HepG2 (cell line): ENCODE measurements around the gene RGL1.

Experiments used
- EP300 ChIP-seq, 3 experiments: sonication (generic) in 1 of 3; formaldehyde crosslinking in 1 of 3; IDR thresholded peaks; 2 replicates each; pipeline versions ENCODE4 v1.5.1 to v1.6.1; 2011 to 2020; ENCODE audit warnings: low read depth in 2 of 3, low read length in 2 of 3, borderline replicate concordance in 1 of 3, improper control_type of control experiment in 1 of 3, mild to moderate bottlenecking in 1 of 3, missing genetic modification reagents in 1 of 3, moderate library complexity in 1 of 3
- HCFC1 ChIP-seq: fragments of 150-350 bp; IDR thresholded peaks from 2 replicates; pipeline ENCODE4 v1.6.1; 2014; ENCODE audit warnings: low read depth, low read length
- KDM5B ChIP-seq: sonication (generic); formaldehyde crosslinking; IDR thresholded peaks from 2 replicates; pipeline ENCODE4 v1.4.0; 2020; ENCODE audit warnings: missing genetic modification reagents, mild to moderate bottlenecking, borderline replicate concordance
- POLR2A ChIP-seq, 2 experiments: IDR thresholded peaks; 2 replicates each; pipeline ENCODE4 v1.6.1; 2011; ENCODE audit warnings: low read depth in 2 of 2, low read length in 2 of 2, mild to moderate bottlenecking in 1 of 2, moderate library complexity in 1 of 2; ENCODE audit not compliant: insufficient read depth in 1 of 2
- SMC3 ChIP-seq: IDR thresholded peaks from 2 replicates; pipeline ENCODE4 v1.6.1; 2011; ENCODE audit warnings: low read length, improper control_type of control experiment
- STAT5B ChIP-seq: sonication (generic); formaldehyde crosslinking; IDR thresholded peaks from 2 replicates; pipeline ENCODE4 v1.4.0; 2020; ENCODE audit warnings: missing genetic modification reagents
- SUZ12 ChIP-seq: fragments of 150-350 bp; IDR thresholded peaks from 2 replicates; pipeline ENCODE4 v1.6.1; 2014; ENCODE audit warnings: low read depth, low read length
- TAF1 ChIP-seq: sonication (generic); formaldehyde crosslinking; IDR thresholded peaks from 2 replicates; pipeline ENCODE4 v1.4.0; 2020; ENCODE audit warnings: missing genetic modification reagents
- TBX3 ChIP-seq: fragments of 450-650 bp; IDR thresholded peaks from 2 replicates; pipeline ENCODE4 v1.6.1; 2017; ENCODE audit warnings: antibody characterized with exemption, mild to moderate bottlenecking, inconsistent platforms, borderline replicate concordance
- ZMYM3 ChIP-seq: sonication (generic); formaldehyde crosslinking; IDR thresholded peaks from 2 replicates; pipeline ENCODE4 v1.5.1; 2020; ENCODE audit warnings: mild to moderate bottlenecking, missing genetic modification reagents
- ZNF317 ChIP-seq: sonication (generic); formaldehyde crosslinking; IDR thresholded peaks from 2 replicates; pipeline ENCODE4 v1.5.0; 2020; ENCODE audit warnings: mild to moderate bottlenecking, missing genetic modification reagents
- TF ChIP-seq, protein P1 (sequence below): sonication (generic); formaldehyde crosslinking; IDR thresholded peaks from 2 replicates; pipeline ENCODE4 v1.8.1; 2023; ENCODE audit warnings: mild to moderate bottlenecking, missing genetic modification reagents
- TF ChIP-seq, protein P2 (sequence below): sonication (generic); formaldehyde crosslinking; IDR thresholded peaks from 2 replicates; pipeline ENCODE4 v1.5.0; 2020; ENCODE audit warnings: mild to moderate bottlenecking, missing genetic modification reagents, moderate library complexity

DNA sequence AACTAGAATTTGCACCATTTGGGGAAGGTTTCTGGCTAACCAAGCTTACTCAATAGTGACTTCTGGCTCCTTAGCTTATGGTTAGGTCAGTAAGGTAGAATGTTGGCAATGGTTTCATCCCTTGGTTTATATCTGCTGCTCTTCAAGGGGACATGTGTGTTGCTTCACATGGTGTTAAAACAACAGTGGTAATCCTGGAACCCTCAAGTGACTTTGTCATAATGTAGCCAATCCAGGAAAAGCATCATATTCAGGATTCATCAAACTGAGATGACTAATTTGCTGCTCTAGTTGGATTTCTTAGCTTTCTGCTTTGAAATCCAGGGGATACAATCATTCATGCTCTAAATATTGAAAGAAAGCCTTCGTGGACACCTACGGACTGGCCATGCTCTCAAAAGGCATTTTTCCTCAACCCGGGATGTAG, 108.7 kb downstream of the RGL1 start:
- TF ChIP-seq SUZ12 (no peak), ZNF317 (CRISPR knock-in tag) (no peak), HCFC1 (no peak), POLR2A (IDR thresholded peaks at IDR 0.05; ENCODE audit: insufficient read depth in 1 of 2, low read depth in 2 of 2, low read length in 2 of 2) (no peak), TAF1 (CRISPR knock-in tag) (no peak), KDM5B (CRISPR knock-in tag) (no peak), STAT5B (CRISPR knock-in tag) (no peak), SMC3 (no peak), EP300 (IDR thresholded peaks at IDR 0.05; ENCODE audit: low read depth in 2 of 2, low read length in 2 of 2) (no peak), EP300 (CRISPR knock-in tag; IDR thresholded peaks at IDR 0.05; ENCODE audit: borderline replicate concordance) (no peak), ZMYM3 (CRISPR knock-in tag) (no peak), TBX3 (no peak)
- TF ChIP-seq, protein P1, sequence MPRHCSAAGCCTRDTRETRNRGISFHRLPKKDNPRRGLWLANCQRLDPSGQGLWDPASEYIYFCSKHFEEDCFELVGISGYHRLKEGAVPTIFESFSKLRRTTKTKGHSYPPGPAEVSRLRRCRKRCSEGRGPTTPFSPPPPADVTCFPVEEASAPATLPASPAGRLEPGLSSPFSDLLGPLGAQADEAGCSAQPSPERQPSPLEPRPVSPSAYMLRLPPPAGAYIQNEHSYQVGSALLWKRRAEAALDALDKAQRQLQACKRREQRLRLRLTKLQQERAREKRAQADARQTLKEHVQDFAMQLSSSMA (CRISPR knock-in tag) = no peak
- TF ChIP-seq, protein P2, sequence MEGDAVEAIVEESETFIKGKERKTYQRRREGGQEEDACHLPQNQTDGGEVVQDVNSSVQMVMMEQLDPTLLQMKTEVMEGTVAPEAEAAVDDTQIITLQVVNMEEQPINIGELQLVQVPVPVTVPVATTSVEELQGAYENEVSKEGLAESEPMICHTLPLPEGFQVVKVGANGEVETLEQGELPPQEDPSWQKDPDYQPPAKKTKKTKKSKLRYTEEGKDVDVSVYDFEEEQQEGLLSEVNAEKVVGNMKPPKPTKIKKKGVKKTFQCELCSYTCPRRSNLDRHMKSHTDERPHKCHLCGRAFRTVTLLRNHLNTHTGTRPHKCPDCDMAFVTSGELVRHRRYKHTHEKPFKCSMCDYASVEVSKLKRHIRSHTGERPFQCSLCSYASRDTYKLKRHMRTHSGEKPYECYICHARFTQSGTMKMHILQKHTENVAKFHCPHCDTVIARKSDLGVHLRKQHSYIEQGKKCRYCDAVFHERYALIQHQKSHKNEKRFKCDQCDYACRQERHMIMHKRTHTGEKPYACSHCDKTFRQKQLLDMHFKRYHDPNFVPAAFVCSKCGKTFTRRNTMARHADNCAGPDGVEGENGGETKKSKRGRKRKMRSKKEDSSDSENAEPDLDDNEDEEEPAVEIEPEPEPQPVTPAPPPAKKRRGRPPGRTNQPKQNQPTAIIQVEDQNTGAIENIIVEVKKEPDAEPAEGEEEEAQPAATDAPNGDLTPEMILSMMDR (CRISPR knock-in tag) = no peak
